Right ventricle myocardium superior (tissue), 1 donor: ENCODE results near the gene PUM2. TPM values are rescaled to one million over a fixed set of nuclear protein-coding genes. Genes with fewer than 3 reads are reported as not detected.

Experiments used
- ATAC-seq: fragments of 200-7000 bp; cut with Tn5 transposase; one replicate; pipeline ENCODE4 v1.9.1; 2020; ENCODE audit warnings: mild to moderate bottlenecking; ENCODE audit not compliant: poor library complexity
- DNase-seq: peaks from one replicate; pipeline ENCODE4 v3.0.0-alpha.2; 2020
- intact Hi-C: fragments of 100-400 bp; cut with DNase I; formaldehyde crosslinking; loops from one replicate; pipeline ENCODE4 v1.11.2; 2022
- total RNA-seq: library from RNA; stranded (reverse); fragmentation: NEBNext Ultra II Directional; extraction: Animal tissue kit (Norgen Biotek cat#: 25700); gene quantifications from one replicate; pipeline ENCODE4 v1.2.1, GENCODE V29; 2021
- donor health status: DM: no; HTN: yes; CAD: no; lungs with severe emphysema.

PUM2 gene
- total RNA-seq, 1 donor from 2014 or later: 70.9 TPM

DNA sequence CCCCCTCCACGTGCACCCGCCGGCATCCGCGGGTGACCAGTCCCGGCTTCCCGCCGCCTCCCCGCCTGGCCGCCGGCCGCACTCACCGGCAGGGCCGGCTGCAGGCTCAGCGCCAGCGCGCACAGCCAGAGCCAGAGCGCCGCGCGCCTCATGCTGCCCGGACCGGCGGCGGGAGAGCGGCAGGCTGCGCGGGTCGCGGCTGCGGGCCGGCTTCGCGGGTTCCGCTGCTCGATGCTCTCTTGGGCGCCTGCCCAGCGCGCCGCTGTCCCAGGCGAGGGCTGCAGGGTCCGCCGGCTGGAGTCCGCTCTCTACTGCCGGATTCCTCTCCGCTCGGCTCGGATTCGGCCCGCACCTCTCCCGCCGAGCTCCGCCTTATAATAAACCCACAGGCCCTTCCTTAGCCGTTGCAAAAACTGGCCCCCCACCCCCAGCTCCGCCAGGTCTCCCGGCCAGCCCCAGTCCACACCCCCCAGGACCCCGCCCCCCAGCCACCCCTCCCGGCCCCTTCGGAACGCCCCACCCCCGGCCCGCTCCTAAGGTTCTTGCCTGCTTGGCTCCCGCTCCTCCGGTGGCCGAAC is 125.8 kb downstream of the PUM2 start, which contains the start of gene SDC1:
TSS of gene SDC1 (minus strand) at position 415 of the 578 bp plus-strand sequence. CDS start at position 152, 263 bp downstream.
- ATAC-seq (peak; percentile 86), DNase-seq (peak; percentile 59)
- intact Hi-C loops: no loop called here

DNA sequence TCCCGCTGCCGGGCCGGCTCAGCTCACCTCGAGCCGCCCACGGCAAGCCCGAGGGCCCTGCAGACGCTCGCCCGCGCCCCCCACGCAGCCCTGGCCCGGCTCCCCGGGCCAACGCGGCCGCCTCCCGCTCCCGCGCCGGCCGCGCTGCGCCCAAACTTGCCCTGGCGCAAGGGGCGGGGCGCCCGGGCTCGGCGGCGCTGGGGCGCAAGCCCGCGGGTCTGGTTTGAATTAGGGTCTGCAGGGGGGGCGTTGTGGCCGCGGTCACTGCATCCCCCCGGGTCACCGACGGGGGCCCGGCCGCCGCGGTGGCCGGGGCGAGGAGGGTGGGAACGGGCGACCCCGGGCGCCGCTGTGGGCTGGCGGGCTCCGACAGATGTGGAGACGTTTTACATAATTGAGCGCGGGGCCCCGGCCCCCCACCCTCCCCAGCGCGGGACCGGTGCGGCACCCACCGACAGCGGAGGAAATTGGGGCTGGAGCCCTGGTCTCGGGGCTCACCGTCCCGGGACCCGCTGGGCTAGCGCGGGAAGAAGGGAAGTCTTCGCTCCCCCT is 126.4 kb downstream of the PUM2 start:
- ATAC-seq: peak; percentile 34
- DNase-seq: no peak
- intact Hi-C loops: no loop called here

DNA sequence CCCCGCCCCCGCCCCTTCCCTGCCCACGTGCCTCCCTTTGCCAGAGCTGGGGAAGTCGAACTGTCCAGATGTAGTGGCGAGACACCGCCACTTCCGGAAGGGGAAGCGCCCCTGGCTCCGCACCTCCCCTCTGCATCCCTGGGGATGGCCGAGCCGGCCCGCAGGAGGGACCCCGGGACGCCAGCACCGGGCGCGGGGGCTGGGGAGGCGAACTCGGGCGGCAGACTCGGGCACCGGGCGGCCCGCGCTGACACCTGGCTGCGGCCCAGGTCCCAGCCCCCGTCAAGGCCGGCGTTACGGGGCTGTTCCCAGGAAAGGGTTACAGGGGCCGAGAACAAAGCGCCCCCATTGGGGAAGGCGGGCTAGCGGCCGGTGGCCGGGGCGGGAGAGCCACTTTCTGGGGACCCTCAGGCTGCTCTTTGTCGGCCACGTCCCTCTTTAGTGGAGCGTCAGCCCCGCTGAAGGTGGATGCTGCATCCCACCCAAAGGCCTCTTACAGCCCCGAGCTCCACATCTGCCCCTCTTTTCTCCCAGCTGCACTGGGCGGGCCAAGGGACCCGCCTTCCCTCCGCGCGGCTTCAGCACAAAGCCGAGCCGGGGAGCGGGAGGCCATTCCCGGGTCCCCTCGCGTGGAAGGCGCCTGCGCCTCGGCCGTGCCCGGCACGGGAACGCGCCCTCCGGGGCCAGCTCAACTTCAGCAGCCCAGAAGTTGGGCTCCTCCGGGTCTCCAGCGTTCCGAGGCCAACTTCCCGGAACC is 127.1 kb downstream of the PUM2 start:
- intact Hi-C loops: no loop called here
- ATAC-seq (peak; percentile 42), DNase-seq (no peak)

DNA sequence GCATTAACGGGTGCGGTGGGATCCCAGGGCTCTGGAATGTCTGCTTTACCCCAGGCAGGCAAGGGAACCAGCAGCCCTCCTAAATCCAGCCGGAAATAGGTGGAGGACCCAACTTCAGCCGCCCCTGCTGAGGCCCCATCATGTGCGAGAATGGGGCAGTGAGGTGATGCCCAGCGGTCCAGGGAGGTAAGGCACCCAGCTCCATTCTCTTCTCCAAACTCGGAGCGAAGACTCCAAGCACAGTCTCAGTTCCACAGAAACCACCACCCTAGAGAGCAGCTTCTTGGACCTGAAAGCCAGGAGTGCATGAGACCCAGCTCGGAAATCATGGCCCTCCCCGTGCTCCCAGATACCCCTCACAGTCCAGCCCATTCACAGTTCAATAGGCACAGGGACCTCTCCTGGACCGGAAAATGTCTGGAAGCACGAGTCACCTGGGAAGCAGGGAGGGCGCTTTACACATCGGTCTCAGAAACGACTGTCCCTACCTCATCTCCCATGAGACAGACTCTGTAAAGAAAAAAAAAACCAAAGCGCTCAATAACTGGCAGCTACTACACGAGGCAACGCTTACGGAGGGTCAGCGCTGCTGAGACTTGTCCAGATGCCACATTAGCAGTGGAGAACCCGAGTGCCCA is 127.8 kb downstream of the PUM2 start:
- ATAC-seq (no peak), DNase-seq (no peak)
- intact Hi-C loops: no loop called here

DNA sequence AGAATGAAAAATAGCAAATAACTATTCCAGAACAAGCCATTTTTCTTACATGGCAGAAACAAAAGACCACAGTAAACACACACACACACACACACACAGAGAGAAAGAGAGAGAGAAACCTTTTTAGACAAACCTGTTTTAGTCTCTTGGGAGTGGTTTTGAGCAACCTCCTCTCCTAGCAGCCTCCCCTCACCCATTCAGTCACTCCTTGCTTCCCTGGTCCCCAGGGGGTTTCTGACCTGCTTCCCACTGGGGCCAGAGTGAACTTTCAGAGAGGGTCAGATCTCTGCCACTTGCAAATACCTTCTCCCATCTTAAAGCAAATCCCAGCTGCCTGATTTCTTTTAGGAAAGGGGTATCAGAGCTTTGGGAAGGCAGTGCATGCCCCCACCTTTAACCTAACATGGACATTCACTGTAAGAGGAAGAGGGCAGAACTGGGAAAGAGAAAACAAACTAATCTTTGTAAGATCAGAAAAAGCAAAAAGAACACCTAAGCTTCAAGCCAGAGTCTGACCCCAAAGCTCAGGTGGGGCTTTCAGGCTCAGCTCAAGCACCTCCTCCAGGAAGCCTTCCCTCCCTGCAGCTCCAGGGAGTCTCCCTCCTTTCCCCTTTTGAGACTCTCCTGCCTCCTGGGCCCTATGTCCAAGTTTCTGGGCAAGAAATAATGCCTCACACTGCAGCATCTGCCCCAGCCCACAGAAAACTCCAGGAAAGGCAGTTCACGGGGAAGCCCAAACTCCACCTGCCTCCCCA is 128.5 kb downstream of the PUM2 start:
- ATAC-seq (no peak), DNase-seq (no peak)
- intact Hi-C loops: no loop called here

DNA sequence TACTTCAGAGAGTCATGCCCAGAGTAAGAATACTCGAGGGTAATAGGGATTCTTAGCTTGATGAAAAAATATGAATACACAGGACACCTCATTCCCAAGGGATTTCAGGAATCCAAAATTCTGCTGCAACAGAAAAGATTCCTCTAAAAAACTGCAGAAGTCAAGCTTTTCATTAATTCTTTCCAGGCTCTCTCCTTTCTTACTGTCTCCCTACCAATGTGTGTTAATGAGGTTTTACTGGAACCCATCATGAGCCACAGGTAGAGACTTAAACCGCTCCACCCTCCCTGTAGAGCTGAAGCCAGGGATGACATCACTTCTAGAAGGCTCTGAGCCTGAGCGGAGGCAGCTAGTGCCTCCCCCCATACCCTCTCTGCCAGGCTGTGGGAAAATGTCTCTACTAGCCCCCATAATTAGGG is 129.1 kb downstream of the PUM2 start:
- no peak for ATAC-seq
- intact Hi-C loops: no loop called here
- DNase-seq: no peak

DNA sequence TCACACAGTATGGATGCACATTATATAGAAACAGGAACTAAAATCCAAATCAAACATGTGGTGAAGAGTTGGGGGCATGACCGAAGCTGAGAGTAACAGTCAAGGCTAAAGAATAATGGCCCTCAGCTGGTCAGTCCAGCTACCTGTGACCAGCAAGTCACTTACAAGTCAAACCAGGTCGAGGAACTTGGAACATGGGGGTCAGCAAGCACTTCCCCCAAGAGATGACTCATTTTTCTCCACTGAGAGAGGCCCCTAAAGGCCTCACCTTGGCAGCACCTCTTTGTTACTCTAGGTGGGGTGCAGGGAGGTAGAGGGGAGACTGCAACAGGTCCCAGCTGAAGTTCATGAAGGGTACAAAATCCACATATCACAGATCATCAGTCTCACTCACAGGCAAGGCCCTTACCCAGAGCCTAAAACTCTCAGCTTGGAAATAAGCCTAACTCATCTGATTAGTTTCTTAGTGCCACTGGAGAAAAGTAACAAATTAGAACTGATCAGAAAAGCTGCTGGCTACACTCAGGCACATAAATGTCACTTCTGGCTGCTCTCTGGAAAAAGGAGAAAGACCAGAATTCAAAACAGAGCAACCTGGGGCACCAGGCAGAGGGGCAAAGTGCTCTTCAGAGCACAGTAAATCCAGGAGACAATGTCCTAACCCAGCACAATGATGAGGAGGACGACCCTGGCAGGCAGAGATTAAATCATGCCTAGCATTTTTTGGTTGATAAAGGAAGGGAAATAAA is 129.7 kb downstream of the PUM2 start:
- ATAC-seq (no peak), DNase-seq (no peak)
- intact Hi-C loops: no loop called here

DNA sequence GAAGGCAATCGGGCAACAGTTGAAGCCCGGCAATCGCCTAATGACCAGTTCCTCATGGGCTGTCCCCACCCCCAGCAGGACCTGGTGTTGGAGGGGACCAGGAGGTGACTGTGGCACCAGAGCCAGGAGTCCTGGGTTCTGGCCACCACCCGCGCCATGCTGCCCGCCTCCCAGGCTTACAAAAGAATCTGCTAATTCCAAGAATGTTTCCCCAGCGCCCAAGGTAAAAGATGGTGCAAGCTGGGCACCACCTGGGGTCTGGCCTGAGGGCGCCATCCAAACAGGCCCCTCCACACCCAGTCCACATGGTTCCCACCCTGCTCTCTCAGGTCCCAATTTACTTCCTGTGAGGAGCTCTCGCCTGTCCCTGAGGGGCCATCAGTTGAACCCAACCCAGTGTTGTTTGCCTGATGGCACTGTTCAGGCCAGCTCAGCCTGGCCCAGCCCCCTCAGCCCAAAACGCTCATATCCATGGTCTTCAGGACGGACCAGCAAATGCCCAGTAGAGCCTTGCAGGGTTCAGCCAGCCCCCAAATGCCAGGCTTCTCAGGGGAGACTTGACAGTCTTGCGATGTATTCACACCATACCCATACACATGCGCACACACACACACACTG is 130.8 kb downstream of the PUM2 start:
- intact Hi-C loops: no loop called here
- DNase-seq: no peak
- ATAC-seq: no peak

DNA sequence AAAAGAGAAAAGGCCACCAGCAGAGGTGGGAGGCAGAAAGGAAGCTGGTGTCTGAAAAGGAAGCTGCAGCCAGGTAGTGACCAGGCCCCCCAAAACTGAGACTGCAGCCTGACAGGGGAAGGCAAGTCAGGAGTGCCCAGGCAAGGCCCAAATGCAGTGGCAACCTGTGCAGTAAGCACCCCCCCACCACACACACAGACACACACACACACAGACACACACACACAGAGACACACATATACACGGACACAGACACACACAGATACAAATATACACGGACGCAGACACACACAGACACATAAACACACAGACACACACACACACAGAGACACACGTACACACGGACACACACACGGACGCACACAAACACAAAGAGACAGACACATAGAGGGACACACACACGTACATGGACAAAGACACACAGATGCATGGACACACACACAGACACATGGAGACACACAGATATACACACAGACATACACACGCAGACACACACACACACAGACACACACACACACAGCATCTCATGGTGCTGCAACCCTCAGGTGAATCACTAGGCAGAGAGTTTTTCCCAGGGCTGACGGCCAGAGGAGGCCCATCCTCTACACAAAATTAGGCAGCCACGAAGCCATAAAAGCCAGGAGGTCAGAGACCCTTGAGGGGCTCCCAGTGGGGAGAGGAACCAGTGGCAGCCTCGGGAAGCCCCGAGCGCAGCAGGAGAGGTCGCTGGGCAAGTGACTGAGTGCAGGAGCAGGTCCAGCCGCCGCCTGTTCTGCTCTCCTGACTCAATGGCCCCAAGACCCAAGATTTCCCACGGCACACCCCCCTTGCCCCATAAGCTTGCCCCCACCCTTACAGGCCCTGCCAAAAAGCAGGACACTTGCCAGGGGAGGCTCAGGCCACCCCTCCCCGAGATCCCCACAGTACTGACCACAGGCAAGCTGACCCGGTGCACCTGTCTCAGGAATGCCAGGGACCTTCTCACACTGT is 132.0 kb downstream of the PUM2 start:
- peak; percentile 28 for DNase-seq
- no peak for ATAC-seq
- intact Hi-C loops: no loop called here

DNA sequence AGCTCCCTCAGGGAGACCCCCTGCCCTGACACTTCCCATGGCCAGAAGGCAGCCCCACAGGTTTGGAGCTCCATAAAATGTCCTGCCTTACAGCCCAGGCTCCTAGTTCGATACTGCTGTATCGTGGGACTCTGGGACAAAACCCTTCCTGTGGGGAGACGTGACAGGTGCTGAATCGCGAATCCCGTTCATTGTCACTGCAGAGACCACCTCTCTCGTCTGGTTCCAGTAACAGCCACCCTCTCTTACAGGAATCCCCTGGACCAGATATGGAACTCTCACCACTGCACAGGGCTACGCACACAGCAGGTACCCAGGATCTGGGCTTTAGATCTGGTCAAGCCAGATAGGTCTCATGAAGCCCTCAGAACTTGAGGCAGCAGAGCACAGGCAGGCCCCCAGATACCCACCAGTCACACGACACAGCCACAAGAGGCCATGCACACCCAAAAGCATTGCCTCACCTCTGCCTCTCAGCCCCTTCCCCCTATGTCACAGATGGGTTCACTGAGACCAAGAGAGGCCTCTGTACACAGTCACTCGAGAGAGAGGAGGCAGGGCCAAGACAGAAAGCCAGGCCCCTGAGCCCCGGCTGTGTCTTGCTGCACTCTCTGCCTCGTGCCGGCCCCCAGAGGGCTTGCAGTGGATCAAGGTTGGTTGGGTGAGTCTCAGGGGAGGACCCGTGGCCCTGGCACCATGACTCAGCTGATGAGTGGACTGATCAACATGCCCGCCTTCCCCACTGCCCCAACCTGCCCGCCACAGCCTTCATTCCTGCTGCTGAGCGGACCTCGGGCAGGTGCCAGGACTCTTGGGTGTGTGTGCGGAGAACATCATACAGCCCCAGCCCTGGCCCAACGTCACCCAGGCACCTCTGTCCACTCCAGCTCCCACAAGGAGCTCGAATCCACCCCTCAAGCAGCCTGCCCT is 133.3 kb downstream of the PUM2 start:
- no peak for ATAC-seq
- no peak for DNase-seq
- intact Hi-C loops: no loop called here

DNA sequence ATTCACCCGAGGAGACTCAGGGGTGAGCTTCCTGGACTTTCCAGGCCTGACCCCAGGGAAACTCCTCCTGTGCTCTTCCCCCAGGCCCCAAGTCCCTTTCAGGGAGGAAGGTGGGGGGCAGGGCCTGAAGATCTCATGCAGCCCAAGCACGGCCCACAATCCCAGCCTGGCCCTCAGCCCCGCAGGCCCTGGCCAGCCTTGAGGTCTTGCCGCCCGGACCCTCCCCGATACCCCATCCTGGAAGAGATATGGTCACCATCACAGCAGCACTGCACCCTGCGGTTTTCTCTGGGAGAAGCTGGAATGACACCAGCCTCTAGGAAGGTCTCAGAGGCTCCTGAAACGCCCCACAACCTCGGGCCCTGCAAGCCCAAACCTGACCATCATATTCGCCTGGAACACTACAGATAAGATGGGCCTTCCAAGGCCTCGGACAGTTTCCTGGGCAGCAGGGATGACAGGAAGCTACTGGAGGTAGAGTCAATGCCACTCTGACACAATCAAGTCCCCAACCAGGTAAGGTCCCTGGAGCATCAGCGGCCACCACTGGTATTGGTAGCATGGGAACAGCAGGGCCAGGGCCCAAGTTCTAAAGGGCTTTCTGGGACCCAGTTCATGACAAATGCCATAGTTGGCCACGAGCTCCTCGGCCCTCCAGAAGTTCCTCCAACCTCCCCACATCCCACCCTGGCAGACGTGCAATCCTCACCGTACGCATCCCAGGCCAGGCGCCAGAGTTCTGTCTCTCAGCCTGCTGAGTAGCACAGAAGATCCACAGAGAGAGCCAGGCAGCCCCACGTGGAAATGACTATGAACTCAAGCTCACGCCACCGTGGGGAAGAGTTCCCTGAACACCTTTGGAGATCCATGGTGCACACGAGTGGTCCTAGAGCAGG is 134.3 kb downstream of the PUM2 start:
- intact Hi-C loops: no loop called here
- DNase-seq: peak; percentile 20
- no peak for ATAC-seq

DNA sequence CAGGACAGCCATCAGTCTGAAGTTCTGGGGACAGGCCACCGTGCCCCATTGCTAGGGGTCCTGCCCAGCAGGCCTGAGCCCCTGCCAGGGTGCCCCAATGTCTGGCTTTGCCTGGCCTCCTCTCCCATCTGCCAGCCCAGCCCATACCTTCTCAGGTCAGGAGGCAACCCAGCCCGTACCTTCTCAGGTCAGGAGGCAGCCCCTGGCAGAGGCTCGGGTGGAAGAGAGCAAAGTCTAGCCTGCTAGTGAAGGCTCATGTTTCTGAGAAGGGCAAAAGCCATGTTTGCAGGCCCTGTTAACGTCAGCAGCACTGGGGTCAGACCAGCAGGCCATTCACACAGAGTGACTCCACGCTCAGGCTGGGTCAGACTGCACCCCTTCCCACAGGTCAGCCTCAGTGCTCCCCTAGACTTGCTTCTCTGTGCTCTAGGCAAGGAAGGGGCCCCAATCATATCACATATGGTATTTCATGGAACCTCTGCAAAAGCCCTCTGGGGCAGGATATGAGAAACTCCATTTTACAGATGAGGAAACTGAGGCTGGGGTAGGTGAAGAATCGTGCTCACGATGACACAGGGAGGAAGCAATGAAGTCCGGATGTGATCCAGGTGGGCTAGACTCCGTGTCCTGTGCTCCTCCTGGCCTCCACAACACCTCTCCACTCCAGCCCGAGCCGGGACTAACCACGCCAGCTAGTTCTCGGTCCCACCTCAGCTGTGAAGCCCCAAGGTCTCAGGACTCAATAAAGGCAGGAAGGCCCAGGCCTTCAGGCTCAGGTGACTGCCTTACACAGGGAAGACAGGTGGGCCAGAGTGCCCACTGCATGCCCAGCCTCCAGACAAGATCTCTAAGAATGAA is 135.2 kb downstream of the PUM2 start:
- no peak for ATAC-seq
- intact Hi-C loops: no loop called here
- peak; percentile 26 for DNase-seq

DNA sequence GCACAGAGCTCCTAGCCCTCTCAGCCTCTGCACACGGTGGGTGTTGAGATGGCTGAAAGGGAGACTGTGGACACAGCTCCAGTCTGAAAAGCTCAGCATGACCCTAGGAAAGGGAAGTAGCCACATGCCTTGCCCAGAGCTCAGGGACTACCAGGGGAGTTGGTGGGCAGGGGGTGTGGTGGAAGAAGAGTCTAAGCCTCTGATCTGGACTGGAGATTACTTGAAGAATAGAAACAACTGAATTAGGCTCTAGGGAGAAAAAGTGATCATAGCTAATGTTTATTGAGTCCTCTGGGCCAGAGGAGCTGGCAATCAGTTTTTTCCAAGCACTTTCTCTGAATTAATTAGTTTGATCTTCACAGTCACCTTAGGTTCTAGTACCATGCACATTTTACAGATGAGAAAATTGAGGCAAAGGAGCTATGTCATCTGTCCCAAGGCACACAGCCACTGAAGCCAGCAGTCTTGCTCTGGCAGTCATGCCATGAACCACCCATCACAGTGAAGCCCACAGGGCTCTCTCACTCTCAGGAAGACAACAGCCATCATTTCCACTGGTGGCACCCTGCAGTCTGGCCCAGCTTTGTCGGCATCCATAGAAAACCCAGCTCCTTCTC is 136.0 kb downstream of the PUM2 start:
- intact Hi-C loops: no loop called here
- no peak for ATAC-seq

More for the DNA sequence above, 136.0 kb downstream of the PUM2 start:
- no peak for DNase-seq
